ENCODE data around the gene GRK1. TPM values are rescaled to one million over a fixed set of nuclear protein-coding genes. Genes with fewer than 3 reads are reported as not detected.

GRK1 gene
- total and polyA plus RNA-seq, 2 of the 8 experiments (the other 6 are each of a cell fraction or from before 2014, with no cell fraction given): 0.12 TPM; not detected in 1

DNA sequence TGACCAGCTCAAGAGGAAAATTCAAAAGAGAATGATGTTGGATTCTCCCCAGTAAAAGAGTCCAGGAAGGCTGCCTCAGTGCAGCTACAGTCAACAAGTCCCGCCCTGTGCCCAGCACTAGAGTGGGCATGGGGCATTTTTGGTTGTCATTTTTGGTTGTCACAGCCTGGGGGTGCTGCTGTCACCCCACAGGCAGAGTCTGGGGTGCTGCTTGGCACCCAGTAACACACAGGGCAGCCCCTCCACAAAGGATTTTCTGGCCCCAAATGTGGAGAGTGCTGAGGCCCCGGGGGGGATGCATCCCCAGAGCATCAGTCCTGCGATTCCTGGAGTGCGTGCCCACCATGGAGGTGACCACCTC is 63.8 kb downstream of the GRK1 start:
- ChIA-PET POLR2A (ENCODE audit: partially characterized antibody) (no interaction called here), CTCF (ENCODE audit: partially characterized antibody) (interaction anchor here (0.8 to 2.2 kb wide), 6 partner anchors 10 to 174 kb away, joined by 3 to 13 read pairs (median 4); partner anchors contain the start of gene GRK1)
- H3K27ac ChIP-seq (ENCODE audit: low read depth, low read length): no peak overlapping the region
- no peak overlapping the region for H2BK12ac ChIP-seq (ENCODE audit: low read depth, low read length)
- H3K14ac ChIP-seq (ENCODE audit: insufficient read length): no peak overlapping the region
- no peak overlapping the region for H3K4me3 ChIP-seq (ENCODE audit: extremely low read depth in 1 of 4, insufficient read depth in 2 of 4, low read depth in 3 of 4, low read length in 4 of 4)
- H3K27me3 ChIP-seq (replicated peaks in 1 of 4; ENCODE audit: control insufficient read depth in 3 of 4, extremely low read depth in 1 of 4, insufficient read depth in 3 of 4, low read length in 3 of 4): peaks cover 0 to 5% (median under 1%) of the 10 kb centered on the region in 4 experiments; a peak in 3 of 7 replicates
- no peak overlapping the region for H3K9ac ChIP-seq (replicated peaks in 1 of 4; ENCODE audit: extremely low read depth in 1 of 4, low read depth in 3 of 4, low read length in 3 of 4)
- H4K91ac ChIP-seq (replicated peaks; ENCODE audit: insufficient read length, low read length): no peak overlapping the region
- no peak overlapping the region for H2BK15ac ChIP-seq (ENCODE audit: low read length)
- no peak overlapping the region for H3K23ac ChIP-seq (ENCODE audit: insufficient read length)
- H3K36me3 ChIP-seq (ENCODE audit: control insufficient read depth in 2 of 4, insufficient read depth in 4 of 4, low read length in 3 of 4): no peaks in the 10 kb centered on the region
- 94% methylated on average over 4 of the region's 4 CpGs; no CpG with 5 or more reads in 1 of the 2 experiments for WGBS, 2 experiments (ENCODE audit: extremely low coverage in 1 of 2, insufficient coverage in 1 of 2, insufficient read length in 1 of 2, insufficient replicate concordance in 2 of 2, low coverage in 1 of 2, low lambda C conversion rate in 2 of 2, missing lambda C conversion rate in 1 of 2)
- H3K4me2 ChIP-seq (ENCODE audit: insufficient read depth in 1 of 2, low read depth in 2 of 2, low read length in 2 of 2): no peak overlapping the region
- H2BK5ac ChIP-seq (ENCODE audit: low read depth, low read length): no peak overlapping the region
- H3K79me1 ChIP-seq (ENCODE audit: low read depth, low read length): no peaks in the 10 kb centered on the region
- H2BK120ac ChIP-seq (replicated peaks; ENCODE audit: low read depth, low read length): no peak overlapping the region
- H2AK5ac ChIP-seq (ENCODE audit: low read depth, low read length): no peak overlapping the region
- H4K8ac ChIP-seq (ENCODE audit: extremely low read depth, insufficient read depth, low read length): no peak overlapping the region
- peaks cover 12 to 37% of the 10 kb centered on the region in 2 experiments; a peak in 3 of 4 replicates for H3K9me3 ChIP-seq (ENCODE audit: insufficient read depth in 2 of 2, low read depth in 1 of 2, low read length in 1 of 2)
- H3K18ac ChIP-seq (ENCODE audit: extremely low read depth, low read length): no peak overlapping the region
- H3K79me2 ChIP-seq (ENCODE audit: control insufficient read depth in 1 of 2, insufficient read depth in 2 of 2, low read length in 2 of 2): no peaks in the 10 kb centered on the region
- H4K20me1 ChIP-seq (replicated peaks in 1 of 2; ENCODE audit: control insufficient read depth in 1 of 2, insufficient read depth in 2 of 2, low read length in 2 of 2): peaks cover 0 to 5% of the 10 kb centered on the region in 2 experiments
- H4K5ac ChIP-seq (ENCODE audit: insufficient read length, low read depth, low read length): no peak overlapping the region
- no peaks in the 10 kb centered on the region; the same call in 1 of the 2 replicates for H3K23me2 ChIP-seq (ENCODE audit: low read depth, low read length)
- H3K4ac ChIP-seq (replicated peaks; ENCODE audit: insufficient read length, low read depth, low read length): no peak overlapping the region
- peaks cover 0 to 4% (median 0%) of the 10 kb centered on the region in 4 experiments; a peak in 1 of 7 replicates for H3K4me1 ChIP-seq (replicated peaks in 1 of 4; ENCODE audit: control insufficient read depth in 3 of 4, insufficient read depth in 4 of 4, low read length in 3 of 4)
- FAIRE-seq: no peak
- no peak overlapping the region for H2BK20ac ChIP-seq (ENCODE audit: low read length)
- TF ChIP-seq, protein P1, sequence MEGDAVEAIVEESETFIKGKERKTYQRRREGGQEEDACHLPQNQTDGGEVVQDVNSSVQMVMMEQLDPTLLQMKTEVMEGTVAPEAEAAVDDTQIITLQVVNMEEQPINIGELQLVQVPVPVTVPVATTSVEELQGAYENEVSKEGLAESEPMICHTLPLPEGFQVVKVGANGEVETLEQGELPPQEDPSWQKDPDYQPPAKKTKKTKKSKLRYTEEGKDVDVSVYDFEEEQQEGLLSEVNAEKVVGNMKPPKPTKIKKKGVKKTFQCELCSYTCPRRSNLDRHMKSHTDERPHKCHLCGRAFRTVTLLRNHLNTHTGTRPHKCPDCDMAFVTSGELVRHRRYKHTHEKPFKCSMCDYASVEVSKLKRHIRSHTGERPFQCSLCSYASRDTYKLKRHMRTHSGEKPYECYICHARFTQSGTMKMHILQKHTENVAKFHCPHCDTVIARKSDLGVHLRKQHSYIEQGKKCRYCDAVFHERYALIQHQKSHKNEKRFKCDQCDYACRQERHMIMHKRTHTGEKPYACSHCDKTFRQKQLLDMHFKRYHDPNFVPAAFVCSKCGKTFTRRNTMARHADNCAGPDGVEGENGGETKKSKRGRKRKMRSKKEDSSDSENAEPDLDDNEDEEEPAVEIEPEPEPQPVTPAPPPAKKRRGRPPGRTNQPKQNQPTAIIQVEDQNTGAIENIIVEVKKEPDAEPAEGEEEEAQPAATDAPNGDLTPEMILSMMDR (IDR thresholded peaks at IDR 0.05; ENCODE audit: control extremely low read depth in 1 of 3, insufficient read depth in 1 of 3, low read depth in 1 of 3, low read length in 3 of 3): peak in 1 of 3 experiments; percentile 20; a peak in 1 of 4 replicates
- TF ChIP-seq TCF12 (IDR thresholded peaks at IDR 0.05; ENCODE audit: low read depth, low read length) (no peak), POU5F1 (IDR thresholded peaks at IDR 0.05; ENCODE audit: low read depth, low read length) (no peak), SIRT6 (IDR thresholded peaks at IDR 0.05; ENCODE audit: low read length) (no peak), BCL11A (IDR thresholded peaks at IDR 0.05; ENCODE audit: low read depth in 2 of 2, low read length in 2 of 2) (no peak), RAD21 (IDR thresholded peaks at IDR 0.05 in 1 of 2, conservative IDR thresholded peaks at IDR 0.05 in 1 of 2; ENCODE audit: low read depth in 2 of 2, low read length in 2 of 2) (peak; percentile 37 to 52; a peak in 3 of 4 replicates), SIX5 (IDR thresholded peaks at IDR 0.05; ENCODE audit: low read depth, low read length) (no peak)
- no peak overlapping the region for H3K56ac ChIP-seq (replicated peaks; ENCODE audit: insufficient read length, low read depth, low read length)
- H2AFZ ChIP-seq (ENCODE audit: low read length): no peak overlapping the region
- DNase-seq (ENCODE audit: low read depth in 1 of 2, low spot score in 2 of 2): no peak
